Liver (tissue), 3 donors: Measurements from ENCODE around the gene RALGPS1.

Experiments used
- SP1 ChIP-seq: IDR thresholded peaks from 2 replicates; pipeline ENCODE4 v1.6.1; 2018; ENCODE audit warnings: antibody characterized with exemption, mild to moderate bottlenecking
- TF ChIP-seq, protein P1 (sequence below): IDR thresholded peaks from 2 replicates; pipeline ENCODE4 v1.6.1; 2016; ENCODE audit warnings: antibody characterized with exemption, mild to moderate bottlenecking
- TF ChIP-seq, protein P2 (sequence below): fragments of 150-350 bp; IDR thresholded peaks from 2 replicates; pipeline ENCODE4 v1.5.1; 2017; ENCODE audit warnings: improper control_type of control experiment, low read depth, low read length; ENCODE audit not compliant: missing input control
- TF ChIP-seq, protein P3 (sequence below): IDR thresholded peaks from 2 replicates; pipeline ENCODE4 v1.6.1; 2016; ENCODE audit warnings: antibody characterized with exemption
- donor health status: healthy.
- donor health status: healthy.

DNA sequence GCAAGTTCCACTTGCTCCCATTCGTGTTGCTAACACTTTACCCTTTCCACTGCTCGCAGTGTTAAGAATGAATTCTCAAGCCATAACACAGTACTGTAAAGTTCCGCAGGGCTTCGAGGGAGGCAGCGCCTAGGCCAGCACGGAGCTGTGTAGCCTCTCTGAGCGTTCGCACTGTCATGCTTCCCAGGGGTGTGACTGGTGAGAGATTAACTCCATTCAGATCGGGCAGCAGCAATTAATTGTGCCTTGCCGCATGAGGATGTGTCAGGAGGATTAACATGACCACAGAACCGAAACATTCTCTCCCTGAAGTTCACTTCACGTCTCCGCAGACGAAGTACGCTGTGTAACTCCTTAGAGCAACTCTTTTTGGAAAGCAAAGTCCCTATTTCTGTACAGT, 30.9 kb upstream of the RALGPS1 start:
- TF ChIP-seq, protein P1, sequence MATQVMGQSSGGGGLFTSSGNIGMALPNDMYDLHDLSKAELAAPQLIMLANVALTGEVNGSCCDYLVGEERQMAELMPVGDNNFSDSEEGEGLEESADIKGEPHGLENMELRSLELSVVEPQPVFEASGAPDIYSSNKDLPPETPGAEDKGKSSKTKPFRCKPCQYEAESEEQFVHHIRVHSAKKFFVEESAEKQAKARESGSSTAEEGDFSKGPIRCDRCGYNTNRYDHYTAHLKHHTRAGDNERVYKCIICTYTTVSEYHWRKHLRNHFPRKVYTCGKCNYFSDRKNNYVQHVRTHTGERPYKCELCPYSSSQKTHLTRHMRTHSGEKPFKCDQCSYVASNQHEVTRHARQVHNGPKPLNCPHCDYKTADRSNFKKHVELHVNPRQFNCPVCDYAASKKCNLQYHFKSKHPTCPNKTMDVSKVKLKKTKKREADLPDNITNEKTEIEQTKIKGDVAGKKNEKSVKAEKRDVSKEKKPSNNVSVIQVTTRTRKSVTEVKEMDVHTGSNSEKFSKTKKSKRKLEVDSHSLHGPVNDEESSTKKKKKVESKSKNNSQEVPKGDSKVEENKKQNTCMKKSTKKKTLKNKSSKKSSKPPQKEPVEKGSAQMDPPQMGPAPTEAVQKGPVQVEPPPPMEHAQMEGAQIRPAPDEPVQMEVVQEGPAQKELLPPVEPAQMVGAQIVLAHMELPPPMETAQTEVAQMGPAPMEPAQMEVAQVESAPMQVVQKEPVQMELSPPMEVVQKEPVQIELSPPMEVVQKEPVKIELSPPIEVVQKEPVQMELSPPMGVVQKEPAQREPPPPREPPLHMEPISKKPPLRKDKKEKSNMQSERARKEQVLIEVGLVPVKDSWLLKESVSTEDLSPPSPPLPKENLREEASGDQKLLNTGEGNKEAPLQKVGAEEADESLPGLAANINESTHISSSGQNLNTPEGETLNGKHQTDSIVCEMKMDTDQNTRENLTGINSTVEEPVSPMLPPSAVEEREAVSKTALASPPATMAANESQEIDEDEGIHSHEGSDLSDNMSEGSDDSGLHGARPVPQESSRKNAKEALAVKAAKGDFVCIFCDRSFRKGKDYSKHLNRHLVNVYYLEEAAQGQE: no peak
- TF ChIP-seq, protein P2, sequence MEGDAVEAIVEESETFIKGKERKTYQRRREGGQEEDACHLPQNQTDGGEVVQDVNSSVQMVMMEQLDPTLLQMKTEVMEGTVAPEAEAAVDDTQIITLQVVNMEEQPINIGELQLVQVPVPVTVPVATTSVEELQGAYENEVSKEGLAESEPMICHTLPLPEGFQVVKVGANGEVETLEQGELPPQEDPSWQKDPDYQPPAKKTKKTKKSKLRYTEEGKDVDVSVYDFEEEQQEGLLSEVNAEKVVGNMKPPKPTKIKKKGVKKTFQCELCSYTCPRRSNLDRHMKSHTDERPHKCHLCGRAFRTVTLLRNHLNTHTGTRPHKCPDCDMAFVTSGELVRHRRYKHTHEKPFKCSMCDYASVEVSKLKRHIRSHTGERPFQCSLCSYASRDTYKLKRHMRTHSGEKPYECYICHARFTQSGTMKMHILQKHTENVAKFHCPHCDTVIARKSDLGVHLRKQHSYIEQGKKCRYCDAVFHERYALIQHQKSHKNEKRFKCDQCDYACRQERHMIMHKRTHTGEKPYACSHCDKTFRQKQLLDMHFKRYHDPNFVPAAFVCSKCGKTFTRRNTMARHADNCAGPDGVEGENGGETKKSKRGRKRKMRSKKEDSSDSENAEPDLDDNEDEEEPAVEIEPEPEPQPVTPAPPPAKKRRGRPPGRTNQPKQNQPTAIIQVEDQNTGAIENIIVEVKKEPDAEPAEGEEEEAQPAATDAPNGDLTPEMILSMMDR: no peak
- TF ChIP-seq, protein P3, sequence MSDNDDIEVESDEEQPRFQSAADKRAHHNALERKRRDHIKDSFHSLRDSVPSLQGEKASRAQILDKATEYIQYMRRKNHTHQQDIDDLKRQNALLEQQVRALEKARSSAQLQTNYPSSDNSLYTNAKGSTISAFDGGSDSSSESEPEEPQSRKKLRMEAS: no peak
- TF ChIP-seq SP1: no peak
